Activated effector memory CD4-positive, alpha-beta T cell treated with anti-CD3 and anti-CD28 coated beads, Interleukin-2, amount 50 U/mL, for 16 hours (primary cell): ENCODE data around the gene MGA.

Experiments used
- DNase-seq: peaks from one replicate; pipeline ENCODE4 v3.0.0-alpha.2; 2020

MGA gene

DNA sequence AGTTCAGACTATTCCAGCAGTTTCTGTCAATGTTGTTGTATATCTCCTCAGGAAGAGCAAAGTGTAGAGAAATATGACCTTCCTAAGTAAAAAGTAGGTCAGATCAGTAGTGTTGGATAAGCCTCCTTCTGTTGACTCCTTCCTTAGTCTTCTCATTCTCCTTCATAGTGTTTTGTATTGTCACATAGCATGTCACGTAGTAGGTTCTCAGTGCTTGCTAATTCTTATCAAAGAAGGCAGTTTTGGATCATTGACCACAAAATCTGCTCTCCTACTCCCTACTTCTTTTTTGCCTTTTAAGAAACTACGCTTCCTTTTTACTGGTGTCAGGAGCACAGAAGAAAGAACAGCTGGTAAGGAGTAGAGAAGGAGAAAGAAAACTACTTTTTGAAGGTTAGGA lies 1.0 kb upstream of the MGA start:
- DNase-seq = no peak

DNA sequence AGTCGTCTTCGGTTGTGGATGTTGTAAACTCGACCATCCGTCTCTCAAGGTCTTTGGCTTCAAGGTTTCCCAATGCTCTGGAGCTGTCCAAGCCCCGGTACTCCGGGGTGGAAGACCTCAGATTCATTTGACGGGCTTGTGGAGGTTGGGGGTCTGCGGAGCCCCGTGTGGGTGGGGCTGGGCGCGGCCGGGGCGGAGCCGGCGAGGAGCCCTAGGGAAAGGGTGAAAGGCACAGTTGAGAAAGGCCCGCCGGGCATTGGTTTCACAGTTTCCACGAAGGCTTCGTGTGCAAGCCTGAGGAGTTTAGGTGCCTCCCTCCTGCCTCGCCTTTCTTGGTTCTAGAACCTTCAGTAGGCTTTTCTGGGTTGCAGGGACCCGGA lies 360 bp upstream of the MGA start:
- no peak for DNase-seq

DNA sequence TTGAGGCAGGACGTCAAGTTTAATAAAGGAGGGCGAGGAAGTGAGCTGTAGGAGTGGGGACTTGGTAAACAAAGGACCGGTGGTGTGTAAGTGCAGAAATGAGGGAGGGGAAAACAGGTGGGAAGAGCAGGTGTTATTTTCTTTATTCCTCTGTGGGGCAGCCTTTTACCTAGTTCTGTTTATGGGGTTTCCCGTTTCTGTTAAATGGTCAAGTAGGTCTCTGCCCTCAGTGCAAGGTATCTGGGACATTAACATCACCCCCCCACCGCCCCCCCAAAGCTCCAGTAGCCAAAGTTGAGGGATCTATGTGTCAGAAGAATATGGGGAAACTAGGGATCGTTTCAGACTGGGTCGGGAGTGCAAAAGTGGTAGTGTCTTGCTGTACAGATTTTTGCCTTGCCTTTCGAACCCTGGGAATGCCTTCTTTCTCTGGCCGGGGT lies 893 bp downstream of the MGA start:
- DNase-seq = no peak

DNA sequence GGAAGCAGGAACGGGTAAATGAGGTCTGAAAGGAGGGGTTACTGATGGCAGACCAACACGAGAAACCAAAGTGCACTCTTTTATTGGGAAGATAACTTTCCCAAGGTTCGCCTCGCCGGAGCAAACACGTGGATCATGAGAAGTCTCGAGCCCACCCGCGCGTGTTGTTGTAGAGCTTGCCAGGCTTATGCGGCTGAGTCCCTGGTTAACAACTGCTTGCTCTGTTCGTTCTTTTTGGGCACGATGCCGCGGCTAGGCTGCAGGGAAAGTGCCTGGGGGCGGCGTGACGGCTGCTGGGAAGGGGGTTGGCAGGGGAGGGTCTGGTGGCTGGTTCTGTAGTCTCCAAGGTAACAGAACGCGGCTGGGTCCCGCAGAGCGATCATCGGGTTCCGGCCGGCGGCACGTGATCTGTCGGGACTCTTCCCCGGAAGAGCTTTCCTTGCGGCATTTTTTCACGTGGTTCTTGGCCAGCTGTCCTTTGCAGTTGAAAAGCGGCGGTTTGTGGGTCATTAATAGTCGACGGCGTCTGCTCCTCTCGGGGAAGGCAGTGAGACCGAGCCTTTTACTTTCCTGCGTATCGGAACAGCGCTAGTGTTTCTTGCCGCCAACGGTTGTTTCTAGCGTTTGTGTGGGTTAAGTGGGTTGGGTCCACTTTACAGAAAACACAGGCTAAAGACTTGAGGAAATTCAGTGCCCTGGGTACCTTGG lies 1.5 kb downstream of the MGA start:
- peak; percentile 89 for DNase-seq

DNA sequence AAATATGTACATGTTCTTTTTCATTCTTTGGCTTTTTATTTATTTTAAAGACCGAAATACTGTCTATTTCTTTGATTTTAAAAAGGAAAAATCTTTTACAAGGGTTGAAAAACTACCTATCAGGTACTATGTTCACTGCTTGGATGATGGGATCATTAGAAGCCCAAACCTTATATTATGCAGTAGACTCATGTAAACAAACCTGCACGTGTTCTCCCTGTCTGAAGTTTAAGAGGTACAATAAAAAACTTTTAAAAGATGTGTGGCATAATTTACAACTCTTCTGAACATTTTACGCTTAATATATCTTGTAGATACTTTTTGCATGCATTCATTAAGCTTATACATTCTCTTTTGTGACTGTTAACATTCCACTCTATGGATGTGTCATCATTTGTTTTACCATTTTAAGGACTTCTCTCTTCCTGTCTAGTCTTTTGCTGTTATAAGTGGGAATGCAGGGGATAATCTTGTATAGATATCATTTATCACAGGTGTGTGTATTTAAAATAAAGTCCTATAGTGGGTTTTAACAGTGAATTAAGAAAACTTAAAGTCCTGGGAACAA lies 6.2 kb downstream of the MGA start:
- no peak for DNase-seq

DNA sequence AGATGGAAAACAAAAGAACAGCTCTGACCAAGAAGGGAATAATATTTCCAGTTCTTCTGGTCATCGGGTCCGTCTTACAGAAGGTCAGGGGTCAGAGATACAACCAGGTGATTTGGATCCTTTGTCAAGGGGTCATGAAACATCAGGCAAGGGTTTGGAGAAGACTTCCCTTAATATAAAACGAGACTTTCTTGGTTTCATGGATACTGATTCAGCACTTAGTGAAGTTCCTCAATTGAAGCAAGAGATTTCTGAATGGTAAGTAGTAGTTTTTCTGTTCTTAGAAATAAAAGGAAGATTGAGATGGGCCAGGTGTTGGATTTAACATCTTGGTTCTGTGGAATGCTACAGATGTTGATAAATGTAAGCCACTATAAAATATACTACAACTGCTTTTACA lies 9.5 kb downstream of the MGA start:
- DNase-seq = no peak

DNA sequence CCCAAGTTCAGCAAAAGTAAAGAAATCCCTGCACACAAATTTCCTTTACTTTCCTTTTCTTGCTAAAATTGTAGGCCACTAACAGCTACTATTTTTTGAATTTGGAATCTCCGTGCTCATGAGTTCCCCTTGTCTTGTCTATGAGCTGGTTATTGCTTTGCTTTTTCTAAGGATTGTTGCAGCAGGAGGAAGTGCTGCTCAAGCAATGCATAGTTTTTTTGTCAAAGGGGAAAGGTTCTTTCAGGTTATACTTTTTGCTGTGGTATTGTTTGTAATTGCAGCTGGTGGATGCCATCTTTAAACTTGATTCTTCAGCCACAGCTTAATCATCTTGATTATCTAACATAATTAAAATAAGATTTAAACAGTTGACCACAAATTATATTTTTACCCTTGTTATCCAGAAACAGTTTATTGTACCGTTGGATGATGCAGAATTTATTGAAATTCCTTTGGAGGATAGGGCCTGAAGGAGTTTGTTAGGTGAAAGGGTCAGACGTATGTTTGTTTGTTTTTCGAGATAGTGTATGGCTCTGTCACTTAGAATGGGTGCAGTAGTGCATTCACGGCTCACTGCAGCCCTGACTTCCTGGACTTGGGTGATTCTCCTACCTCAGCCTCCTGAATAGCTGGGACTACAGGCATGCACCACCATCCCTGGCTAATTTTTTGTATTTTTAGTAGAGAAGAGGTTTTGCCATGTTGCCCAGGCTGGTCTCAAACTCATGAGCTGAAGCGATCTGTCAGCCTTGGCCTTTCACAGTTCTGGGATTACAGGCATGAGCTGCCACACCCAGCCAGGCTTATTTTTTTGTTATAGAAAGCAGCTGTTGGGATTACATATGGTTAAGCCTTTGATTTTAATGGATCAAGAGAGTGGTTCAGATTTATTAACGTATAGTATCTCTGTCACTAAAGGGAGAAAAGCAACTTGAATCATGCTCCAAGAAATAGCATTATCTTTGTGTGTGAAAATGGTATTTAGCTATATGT lies 11.7 kb downstream of the MGA start:
- DNase-seq = no peak

DNA sequence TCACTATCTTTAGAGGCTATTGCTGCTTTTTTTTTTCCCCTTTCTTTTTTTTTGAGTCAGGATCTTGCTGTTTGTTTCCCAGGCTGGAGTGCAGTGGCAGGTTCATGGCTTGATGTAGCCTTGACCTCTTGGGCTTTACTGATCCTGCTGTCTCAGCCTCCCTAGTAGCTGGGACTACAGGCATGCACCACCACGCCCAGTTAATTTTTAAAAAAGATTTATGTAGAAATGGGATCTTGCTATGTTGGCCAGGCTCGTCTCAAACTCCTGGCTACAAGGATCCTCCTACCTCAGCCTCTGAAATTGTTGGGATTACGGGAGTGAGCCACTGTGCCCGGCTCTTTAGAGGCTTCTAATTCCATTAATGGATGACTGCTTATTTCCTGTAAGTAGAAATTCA lies 15.1 kb downstream of the MGA start:
- no peak for DNase-seq

DNA sequence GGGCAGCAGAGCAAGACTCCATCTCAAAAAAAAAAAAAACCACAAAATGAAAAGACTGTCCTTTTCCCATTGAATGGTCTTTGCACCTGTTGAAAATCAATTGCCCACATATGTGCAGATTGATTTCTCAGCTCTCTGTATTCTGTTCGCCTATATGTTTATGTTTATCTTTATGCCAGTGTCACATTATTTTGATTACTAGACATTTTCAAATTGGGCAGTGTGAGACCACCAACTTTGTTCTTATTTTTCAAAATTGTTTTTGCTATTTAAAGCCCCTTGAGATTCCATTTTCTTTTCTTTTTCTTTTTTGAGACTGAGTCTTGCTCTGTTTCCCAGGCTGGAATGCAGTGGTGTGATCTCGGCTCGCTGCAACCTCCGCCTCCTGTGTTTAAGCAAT lies 18.5 kb downstream of the MGA start:
- no peak for DNase-seq

DNA sequence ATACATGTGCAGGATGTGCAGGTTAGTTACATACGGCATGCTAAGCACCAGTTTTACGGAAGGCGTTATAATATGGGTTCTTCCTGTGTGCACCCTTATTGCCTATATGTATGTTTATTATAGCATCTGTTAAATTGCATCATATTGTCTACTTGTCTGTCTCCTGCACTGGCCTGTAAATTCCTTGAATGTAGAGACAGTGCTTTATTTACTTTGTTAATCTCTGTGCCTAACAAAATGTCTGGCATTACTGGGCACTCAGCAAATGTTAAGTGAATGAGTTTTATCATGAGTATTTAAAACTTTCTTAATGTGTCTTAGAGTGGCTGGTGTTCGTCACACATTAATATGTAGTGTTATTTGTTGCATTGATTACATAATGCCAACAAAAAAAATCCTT lies 23.8 kb downstream of the MGA start:
- DNase-seq = no peak

DNA sequence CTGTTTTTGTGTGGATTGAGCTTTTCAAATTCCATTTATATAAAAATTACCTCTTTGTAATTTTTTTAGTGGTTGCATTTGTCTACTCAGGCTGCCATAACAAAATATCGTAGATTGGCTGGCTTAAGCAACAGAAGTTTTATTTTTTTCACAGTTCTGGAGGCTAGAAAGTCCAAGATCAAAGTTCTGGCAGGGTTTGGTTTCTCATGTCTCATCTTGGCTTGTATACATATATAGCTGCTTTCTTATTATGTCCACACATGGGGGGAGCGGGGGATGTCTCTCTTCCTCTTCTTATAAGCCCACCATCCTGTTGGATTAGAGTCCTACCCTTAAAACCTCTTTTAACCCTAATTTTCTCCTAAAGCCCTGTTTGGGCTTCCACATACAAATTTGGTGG lies 28.5 kb downstream of the MGA start:
- DNase-seq = no peak

DNA sequence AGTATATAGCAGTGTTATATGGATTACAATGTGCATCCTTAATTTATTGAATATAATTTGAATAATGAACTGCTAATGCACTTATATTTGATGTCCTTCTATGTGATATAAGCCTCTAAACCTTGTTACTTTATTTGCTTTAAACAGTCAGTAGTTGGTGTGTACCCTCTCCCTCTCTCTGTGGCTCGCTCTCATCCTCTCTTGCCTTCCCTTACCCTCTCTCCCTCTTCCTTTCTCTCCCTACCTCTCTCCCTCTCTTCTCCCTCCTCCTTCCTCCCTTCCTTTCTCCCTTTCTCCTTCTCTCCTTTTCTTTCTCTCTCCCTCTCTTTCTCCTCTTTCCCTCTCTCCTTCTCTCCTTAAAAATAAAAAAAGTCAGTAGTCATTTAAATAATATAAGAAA lies 28.9 kb downstream of the MGA start:
- DNase-seq = no peak

DNA sequence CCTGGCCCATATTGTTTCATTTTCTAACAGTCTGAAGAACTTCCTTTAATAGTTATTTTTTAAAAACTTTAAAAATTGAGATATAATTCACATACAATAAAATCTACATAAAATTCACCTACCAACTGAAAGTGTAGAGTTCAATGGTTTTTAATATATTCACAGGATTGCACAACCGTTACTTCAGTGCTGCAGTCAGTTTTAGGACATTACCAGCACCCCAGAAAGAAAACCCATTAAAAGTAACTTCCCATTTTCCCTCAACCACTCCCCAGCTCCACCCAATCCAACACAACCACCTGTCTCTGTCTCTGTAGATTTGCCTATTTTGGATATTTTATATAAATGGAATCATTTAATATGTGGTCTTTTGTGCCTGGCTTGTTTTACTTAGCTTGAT lies 29.6 kb downstream of the MGA start:
- DNase-seq = no peak

DNA sequence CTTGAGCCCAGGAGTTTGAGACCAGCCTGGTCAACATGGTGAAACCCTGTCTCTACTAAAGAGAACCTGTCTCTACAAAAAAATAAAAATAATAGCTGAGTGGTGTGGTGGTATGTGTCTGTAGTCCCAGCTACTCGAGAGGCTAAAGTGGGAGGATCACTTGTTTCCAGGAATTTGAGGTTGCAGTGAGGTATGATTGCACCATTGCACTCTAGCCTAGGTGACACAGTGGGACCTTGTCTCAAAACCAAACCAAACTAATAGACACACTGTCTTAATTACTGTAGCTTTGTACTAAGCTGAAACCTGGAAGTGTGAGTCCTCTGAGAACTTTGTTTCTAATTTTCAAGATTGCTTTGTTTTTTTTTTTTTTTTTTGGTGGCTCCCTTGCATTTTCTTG lies 30.4 kb downstream of the MGA start:
- no peak for DNase-seq

DNA sequence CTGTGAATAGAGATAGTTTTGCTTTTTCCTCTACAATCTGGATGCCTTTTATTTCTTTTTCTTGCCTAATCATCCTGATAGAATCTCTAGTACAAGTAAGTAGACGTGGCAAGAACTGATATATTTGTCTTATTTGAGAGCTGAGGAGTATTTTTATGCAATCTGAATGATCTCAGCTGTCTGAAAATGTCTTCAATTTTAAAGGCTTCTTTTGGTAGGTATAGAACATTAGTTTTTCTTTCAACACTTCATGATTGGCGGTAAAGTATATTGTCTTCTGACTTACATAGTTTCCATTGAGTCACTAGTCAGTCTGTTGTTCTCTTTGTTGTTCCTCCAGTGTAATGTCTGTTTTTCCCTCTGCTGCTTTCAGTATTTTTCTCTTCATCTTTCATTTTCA lies 31.3 kb downstream of the MGA start:
- no peak for DNase-seq

DNA sequence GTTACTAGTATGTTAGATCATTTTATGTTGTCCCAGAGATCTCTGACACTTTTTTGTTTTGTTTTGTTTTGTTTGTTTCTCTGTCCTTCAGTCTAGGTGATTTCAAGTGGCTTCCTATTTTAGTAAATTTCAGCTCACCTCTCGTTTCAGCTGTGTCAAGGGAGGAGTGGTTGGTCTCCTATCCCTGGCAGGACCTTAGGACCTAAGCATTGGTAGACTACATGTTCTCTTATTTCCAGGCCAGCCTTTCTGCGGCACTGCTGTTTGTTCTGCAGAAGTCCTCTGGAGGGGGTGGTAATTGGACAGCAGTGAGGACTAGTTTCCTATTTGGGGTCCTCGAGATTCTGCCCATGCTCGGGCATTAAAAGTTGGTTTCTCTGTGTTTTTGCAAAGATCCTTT lies 31.8 kb downstream of the MGA start:
- DNase-seq = no peak

DNA sequence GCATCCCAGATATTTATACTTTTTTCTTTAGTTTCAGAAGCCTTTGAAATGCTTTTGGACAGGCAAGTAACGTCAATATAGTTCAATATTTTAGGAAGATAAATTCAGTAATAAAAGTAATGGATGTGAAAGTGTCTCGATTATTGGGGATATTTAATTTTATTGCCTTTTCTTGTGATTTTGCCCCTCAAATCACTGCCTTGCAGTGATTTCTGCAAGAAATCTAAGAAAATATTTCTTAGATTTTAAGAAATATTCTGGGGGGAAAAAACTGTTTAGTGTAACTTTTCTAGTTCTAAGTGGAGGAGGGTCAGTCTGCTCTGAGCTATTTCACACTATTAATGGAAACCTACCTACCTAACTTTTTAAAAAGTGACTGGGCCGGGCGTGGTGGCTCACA lies 33.6 kb downstream of the MGA start:
- DNase-seq = no peak

DNA sequence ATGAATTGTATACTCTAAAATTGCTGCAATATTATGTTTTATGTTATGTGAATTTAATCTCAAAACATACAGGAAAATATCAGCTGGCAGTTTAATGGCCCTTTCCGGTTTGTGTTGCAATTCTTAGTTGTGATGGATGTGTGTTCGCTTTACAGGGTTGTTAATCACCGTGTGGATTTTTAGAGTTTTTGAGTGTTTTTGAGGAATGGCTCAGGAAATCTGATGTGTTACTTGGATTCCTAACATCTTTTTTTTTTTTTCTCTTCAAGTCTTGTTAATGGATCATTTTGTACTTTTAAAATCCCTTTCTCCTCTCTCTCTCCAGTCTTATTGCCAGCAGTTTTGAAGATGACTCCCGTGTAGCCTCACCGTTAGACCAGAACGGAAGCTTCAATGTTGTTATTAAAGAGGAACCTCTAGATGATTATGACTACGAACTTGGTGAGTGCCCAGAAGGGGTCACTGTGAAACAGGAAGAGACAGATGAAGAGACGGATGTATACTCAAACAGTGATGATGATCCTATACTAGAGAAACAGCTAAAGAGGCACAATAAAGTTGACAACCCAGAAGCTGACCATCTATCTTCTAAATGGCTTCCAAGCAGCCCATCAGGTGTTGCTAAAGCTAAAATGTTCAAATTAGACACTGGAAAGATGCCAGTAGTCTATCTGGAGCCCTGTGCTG lies 35.7 kb downstream of the MGA start:
- peak; percentile 71 for DNase-seq

DNA sequence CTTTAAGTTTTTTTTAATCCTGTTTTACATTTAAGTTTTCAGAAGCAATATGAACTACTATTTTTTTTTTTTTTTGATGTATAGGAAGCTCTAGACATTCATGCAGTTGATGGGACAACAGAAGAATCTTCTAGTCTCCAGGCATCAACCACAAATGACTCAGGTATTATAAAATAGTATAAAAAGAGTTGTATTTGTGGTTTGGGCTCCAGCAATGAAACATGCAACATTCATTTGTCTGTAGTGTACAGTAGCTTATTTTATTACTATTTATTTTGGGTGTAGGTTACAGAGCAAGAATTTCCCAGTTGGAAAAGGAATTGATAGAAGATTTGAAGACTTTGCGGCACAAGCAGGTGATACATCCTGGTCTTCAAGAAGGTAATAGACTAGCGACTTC lies 38.6 kb downstream of the MGA start:
- DNase-seq = no peak

DNA sequence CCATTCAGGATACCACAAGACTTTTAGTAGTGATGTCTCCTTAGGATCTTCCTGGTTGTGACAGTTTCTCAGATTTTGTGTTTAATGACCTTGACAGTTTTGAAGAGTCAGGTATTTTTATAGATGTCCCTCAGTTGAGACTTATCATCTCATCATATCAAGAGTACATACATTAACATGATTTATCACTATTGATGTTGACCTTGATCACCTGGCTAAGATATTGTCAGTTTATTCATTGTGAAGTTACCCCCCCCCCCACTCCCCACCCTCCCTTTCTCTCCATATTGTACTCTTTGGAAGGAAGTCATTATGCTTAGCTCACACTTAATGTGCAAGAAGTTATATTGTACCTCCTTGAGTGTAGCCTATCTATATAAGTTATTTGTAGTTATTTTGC lies 42.9 kb downstream of the MGA start:
- no peak for DNase-seq

DNA sequence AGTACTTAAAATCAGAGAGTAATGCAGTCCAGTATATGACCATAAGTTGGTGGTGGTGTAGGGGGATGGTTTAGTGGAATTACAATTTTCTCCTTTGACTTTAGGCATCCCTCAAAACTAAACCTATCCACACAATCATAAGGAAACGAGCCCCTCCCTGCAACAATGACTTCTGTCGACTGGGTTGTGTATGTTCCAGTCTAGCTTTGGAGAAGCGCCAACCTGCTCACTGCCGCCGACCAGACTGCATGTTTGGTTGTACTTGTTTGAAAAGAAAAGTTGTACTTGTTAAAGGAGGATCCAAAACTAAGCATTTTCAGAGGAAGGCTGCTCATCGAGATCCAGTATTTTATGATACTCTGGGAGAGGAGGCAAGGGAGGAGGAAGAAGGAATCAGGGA lies 52.8 kb downstream of the MGA start:
- DNase-seq = no peak

DNA sequence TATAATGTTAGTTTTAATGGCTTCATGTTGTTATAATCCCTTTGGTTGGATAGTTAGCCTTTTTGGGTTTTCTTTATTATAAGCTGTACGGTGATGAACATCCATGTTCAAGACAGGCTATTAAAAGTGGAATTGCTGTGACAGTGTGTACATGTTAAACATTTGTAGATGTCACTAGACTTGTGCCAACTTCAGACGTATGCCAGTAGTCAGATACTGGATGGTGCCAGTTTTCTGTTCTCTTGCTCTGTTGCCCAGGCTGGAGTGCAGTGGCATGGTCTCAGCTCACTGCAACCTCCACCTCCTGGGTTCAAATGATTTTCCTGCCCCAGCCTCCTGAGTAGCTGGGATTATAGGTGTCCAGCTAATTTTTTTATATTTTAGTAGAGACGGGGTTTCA lies 54.1 kb downstream of the MGA start:
- DNase-seq = no peak

DNA sequence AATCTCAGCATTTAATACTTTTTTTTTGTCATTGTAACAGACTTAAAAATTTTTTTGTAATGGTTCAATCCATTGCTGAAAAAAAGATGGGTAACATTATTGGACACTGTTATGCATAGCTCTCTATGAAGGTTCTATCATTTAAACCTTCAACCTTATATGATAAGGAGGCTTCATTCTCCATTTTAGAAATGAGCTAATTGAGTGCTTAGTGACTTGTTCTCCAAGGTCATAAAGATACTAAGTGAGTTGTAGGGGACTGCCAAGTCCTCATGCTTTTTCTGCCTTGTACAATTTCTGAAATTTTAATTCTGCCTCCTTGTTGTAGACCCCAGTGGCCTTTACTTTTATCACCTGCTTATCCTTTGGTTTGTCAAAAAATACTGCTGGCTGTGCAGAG lies 56.7 kb downstream of the MGA start:
- DNase-seq = no peak

DNA sequence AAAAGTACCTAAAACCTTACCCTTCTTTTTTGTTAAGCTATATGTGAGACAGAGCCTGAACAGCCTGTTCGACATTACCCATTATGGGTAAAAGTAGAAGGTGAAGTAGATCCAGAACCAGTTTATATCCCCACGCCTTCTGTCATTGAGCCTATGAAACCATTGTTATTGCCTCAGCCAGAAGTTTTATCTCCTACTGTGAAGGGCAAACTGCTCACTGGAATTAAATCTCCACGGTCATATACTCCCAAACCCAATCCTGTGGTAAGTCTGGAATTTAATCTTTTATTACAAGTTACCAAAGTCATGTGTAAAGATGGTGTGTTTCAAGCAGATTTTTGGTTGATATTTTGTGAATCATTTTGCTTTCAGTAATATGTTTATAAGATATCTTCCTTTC lies 66.9 kb downstream of the MGA start:
- no peak for DNase-seq
